CD4-positive, alpha-beta T cell treated with Interleukin-17A for 4 hours (primary cell): Measurements from ENCODE around the gene CABP4.
A peak's percentile ranks its signal among the peaks of the same experiment; 100 is the strongest.

ENCODE experiments used
- DNase-seq: peaks from one replicate; pipeline ENCODE4 v3.0.0-alpha.2; 2020; ENCODE audit warnings: mixed read lengths

CABP4 gene

DNA sequence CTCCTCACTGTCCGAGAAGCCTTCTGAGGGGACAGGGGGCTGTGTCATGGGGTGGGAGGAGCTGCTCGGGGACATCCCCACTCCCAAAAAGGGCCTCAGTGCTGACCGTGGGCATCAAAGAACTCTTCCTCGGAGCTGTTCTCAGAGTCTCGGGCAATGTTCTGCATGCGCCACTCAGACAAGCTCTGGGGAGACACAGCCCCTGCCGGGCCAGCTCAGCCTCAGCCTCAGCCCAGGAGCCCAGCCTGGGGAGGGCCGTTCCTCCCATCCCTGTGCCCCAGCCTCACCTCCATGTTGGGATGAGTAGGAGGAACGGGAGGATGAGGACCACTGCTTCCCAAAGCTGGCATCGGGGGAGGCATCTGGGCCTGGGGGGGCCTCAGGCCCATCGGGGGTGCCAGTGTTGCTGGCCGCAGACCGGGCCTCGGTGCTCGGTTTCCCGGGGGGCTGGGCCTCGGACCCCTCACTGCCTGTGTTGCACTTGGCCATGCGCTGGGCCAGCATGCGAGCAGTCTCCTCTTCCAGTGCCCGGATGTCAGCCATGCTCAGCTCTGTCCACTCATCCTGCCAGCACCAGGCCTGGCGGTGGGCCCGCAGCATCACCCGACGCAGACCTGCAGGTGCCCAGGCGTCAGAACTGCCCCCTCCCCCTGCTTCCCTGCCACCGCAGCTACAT, 44.8 kb downstream of the CABP4 start:
- DNase-seq, result no peak

DNA sequence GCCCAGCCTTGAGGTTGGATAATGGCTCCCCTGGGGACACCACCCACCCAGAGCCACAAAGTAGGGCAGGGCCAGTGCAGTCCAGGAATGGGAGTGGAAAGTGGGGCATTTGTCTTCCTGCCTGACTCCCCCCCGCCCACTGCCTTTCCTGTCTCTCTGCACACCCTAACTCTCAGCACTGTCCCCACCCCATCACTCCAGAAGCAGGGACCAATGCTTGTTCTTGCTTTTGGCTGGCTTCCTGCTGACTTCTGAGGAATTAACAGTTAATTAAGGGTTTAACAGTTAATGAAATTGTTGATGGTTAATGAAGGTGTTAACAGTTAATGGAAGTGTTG, 45.3 kb downstream of the CABP4 start:
- DNase-seq, result no peak

GRCh38 chr11:67500831-67501715, 45.9 kb downstream of the CABP4 start:
- DNase-seq, result no peak

GRCh38 chr11:67501854-67502253, 46.7 kb downstream of the CABP4 start:
- no peak for DNase-seq

DNA sequence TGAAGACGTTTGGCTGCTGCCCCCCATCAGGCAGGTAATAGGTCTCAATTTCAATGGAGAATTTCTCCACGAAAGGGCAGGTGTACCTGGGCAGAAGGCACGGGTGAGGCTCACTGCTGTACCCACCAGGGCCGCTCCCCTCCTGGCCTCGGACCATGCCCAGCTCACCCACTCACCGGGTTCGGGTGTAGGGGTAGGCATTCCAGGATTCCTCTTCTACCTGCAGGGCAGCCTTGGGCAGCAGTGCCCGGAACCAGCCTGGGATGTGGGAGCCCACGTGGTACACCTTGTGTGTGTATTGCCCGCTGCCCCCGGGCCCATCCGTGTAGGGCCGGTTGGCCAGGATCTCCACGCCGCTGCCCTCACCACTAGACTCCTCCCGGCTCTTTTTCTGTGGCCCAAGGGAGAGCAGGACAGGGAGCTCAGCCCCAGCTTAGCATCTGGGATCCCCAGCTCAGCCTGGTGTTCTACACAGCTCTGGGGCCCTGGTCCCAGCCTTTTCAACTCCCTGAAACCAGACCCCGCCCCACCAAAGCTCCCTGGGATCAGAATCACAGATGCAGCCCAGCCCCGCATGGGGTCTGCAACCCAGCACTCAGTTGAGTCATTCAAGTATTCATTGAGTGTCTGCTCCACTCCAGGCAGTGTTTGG, 47.3 kb downstream of the CABP4 start:
- DNase-seq, result no peak

DNA sequence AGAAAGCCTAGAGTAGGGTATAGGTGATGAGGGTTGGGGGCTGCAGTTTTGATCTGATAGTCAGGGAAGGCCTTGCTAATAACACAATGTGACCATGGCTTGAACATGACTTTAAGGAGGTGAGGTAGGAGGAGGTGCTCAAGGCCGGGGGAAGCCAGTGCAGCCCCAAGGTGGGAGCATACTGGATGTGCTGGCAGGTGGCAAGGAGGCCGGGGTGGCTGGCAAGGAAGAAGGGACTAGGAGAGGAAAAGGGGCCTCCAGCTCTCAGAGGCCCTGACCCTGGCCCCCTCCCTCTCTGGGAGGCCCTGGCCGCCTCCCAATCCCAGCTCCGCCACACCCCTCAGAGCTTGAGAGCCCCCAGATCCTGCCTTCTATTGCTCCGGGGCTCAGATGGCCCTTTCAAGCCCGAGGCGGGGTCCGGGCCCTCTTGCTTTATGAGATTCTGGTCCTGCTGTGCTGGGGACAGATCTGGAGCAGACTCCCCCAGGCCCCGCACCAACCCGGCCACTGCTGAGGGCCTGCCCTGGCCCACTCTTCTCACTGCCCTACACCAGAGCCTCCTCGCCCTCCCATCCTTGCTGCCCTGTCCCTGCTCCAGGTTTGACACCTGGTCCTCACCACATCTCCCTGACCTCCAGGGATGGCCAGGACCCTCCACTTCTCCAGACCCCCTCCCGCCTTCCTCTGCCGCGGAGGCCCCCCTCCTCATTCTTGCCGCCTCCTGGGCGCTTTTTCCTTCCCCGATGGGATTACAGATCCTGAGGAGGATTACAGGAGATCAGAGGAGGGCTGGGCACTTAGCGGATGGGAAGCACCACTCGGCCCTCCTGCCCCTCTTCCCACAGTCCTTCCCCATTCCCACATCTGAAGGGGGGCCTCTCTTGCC, 48.2 kb downstream of the CABP4 start:
- no peak for DNase-seq

- DNase-seq, result peak; percentile 48
These were observed 49.1 kb downstream of the CABP4 start for GRCh38 chr11:67504005-67504949.

GRCh38 chr11:67504950-67505581, 49.9 kb downstream of the CABP4 start, which contains the start of gene PITPNM1:
PITPNM1 (minus strand) TSS chr11:67505363; CDS start chr11:67504180, 1,183 bp downstream.
- DNase-seq, result peak; percentile 85

DNA sequence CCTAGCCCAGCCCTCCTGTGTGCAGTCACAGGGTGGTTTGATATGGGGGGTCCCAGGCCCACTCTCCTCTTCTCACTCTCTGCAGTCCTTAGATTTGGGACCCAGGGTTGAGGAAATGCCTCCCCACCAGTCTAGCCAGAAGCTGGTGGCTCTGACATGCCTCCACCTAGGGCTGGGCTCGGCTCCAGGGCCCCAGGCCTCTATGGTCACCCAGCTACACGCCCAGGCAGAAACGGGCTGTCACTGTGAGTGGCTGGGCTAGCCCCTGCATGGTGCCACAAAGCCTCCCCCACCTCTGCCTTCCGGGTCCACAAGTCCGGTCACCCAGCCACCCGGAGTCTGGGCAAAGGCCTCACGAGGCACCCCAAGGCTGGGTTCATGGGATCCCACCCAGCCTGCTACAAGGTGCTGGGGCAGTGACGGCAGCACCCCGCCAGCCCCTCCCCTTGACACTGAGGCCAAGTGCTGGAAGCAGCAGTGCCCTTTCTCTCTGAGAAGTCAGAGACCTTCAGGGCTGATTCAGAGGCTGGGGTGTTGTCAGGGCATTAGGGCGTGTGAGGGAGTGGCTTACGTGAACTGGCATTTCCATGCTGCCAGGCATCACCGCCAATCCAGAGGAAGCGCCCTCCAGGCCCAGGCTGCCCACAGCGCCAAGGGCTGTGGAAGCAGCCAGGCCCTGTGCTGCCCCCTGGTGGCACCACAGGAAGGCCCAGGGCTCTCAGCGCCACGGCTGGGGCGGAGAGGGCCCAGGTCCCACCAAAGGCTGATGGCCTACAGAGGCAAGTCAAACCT, 50.6 kb downstream of the CABP4 start:
- DNase-seq, result peak; percentile 92

DNA sequence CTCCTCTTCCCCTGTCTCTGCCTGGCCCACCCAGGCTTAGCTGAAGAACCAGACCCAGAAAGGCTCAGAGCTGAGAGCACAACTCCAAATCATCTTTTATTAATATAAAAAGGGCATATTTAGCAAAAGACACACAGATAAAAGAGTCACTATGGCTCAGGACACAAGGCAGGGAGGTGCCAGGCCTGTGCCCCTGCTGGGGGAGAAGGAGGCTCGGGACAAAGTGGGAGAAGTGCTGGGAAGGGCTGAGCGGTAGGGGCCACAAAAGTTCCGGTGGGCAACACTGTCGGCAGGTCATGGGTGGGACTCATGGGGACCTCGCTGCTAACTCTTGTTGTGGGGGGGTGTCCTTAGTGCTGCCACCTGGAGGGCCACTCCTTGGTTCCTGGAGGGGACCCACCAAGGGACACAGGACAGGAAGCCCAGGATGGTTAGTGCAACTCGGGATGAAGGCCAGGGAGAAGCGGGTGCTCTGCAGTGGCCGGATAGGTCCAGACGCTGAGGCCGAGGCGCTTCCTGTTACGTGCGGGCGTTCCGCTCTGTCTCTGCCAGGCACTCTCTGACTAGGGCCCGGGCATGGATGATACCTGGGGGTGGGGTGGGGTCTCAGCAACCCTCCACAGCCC, 51.4 kb downstream of the CABP4 start:
- no peak for DNase-seq

DNA sequence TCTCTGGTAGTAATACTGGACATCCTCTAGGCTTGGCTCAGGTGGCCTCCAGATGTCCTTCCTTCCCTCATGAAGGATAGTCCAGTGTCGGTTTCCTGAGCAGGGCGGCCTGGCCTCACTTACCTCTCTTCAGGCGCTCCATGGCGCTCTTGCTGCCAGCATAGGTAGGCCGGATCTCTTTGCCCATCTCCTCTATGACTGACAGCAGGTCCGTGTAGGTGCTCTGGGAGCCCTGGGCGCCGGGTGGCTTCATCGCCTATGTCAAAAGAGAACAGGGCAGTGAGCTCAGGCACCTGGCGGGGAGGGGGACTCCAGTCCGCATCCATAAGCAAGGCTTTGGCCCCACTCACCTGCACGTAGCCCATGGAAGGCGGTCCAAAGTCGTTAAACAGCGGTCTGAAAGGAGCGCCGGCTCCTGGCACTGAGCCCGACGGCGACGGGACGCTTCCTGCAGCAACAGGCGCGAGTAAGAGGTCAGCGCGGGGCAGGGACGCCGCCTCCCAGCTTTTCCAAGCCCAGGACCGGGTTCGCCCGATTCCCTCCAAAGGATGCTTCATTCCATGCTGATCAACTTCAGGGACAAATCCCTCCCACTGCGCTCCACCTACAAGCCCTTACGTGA, 52.2 kb downstream of the CABP4 start:
- no peak for DNase-seq

DNA sequence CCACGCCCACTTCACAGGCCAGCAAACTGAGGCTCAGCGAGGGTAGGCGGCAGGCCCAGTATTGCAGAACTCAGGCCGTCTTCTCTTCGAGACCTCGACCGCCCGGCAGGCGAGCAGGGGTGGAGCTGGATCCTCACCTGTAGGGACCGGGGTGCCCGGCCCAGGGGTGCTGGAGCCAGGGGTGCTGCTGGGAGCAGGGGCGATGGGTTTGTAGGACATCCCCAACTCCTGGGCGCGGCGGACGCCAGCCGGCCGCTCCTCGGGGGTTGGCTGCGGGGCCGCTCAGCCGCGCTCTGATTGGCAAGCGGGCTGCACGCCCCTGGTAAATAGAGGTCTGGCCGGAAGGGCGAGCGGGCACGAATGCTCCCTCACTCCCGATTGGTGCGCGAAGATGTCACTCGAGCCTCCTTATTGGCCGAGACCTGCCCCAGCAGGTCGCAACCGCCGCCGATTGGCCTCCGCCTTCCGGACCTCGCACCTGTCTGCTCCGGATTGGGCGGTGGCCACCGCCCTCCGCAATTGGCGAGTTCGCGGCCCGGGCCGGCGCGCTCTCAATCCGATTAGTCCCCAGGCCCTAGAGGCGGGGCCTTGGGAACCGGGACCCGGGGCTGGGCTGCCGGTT, 52.8 kb downstream of the CABP4 start, which contains the start of gene CDK2AP2:
Gene CDK2AP2, minus strand, starts transcription at position 299 of the 622 bp plus-strand sequence. Its CDS starts 80 bp downstream, at position 219.
- DNase-seq, result peak; percentile 97

- DNase-seq, result peak; percentile 100
These were observed 53.5 kb downstream of the CABP4 start for GRCh38 chr11:67508486-67509121.

GRCh38 chr11:67510023-67510345, 54.8 kb downstream of the CABP4 start:
- DNase-seq, result no peak
